ENCODE results near the gene ABRACL. TPM values are rescaled to one million over a fixed set of nuclear protein-coding genes. Genes with fewer than 3 reads are reported as not detected.

ABRACL gene
- total RNA-seq, 3 donors from 2014 or later, result 36.2 to 98.5 (median 92.3) TPM

DNA sequence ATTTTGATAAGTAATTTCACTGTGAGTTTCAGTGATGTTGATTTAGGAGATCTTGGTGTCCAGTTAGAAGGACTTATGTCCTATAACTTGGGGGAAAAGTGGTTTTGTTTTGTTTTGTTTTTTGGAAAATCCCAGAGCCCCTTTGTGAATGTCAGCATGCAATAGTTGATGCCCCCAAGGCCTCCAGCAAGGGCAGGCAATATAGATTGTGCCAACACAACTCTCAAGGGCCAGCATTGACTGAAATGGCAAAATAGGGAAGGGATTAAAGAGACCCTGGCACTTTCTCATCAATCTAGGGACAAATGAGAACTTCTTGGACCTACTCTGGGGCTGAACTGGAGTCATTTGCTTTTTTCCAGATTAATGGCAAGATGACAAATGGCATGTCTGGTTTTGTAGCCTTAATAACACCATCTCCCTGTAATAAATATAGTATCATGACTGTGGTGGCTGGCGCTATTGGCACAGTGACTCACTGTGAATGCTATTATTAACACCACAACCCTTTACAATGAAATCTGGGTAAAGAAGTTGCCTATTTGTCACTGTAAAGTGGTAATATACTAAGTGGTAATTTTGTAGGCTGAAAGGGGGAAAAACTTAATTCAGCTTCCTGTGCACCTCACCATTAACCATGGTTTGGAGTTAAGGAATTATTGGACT is 51.8 kb downstream of the ABRACL start:
- Histone ChIP-seq H3K36me3 (ENCODE audit: low read depth) (no peaks in the 10 kb centered on the region), H3K9me3 (no peaks in the 10 kb centered on the region), H3K4me1 (ENCODE audit: low read depth) (no peaks in the 10 kb centered on the region), H3K4me3 (no peak overlapping the region)
- no peak for DNase-seq
- TF ChIP-seq, protein P1, sequence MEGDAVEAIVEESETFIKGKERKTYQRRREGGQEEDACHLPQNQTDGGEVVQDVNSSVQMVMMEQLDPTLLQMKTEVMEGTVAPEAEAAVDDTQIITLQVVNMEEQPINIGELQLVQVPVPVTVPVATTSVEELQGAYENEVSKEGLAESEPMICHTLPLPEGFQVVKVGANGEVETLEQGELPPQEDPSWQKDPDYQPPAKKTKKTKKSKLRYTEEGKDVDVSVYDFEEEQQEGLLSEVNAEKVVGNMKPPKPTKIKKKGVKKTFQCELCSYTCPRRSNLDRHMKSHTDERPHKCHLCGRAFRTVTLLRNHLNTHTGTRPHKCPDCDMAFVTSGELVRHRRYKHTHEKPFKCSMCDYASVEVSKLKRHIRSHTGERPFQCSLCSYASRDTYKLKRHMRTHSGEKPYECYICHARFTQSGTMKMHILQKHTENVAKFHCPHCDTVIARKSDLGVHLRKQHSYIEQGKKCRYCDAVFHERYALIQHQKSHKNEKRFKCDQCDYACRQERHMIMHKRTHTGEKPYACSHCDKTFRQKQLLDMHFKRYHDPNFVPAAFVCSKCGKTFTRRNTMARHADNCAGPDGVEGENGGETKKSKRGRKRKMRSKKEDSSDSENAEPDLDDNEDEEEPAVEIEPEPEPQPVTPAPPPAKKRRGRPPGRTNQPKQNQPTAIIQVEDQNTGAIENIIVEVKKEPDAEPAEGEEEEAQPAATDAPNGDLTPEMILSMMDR (IDR thresholded peaks at IDR 0.05), result no peak
- intact Hi-C loops (cut with DNase I, micrococcal nuclease), result no loop called here
- ATAC-seq, result no peak

DNA sequence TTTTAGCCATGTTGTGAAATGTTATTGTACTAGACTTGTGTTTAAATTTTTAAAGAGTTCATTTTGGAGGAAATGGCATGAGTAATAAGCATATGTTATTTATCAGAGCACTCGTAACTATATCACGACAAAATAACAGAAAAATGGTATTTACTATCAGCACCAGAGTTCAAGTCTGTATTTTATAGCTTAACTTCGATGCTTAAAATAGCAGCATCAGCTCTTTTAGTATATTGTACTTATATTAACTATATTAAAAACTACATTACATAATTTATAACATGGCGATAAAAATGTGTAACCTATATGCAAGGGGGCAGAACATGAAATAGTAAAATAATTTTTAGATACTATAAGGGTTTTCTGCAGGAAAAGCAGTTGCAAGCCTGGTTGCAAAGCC is 52.9 kb downstream of the ABRACL start:
- H3K4me3 ChIP-seq, result no peak overlapping the region
- DNase-seq (no peak), ATAC-seq (no peak)
- no peaks in the 10 kb centered on the region for H3K36me3 ChIP-seq (ENCODE audit: low read depth)
- H3K9me3 ChIP-seq, result no peaks in the 10 kb centered on the region
- TF ChIP-seq, protein P1 (IDR thresholded peaks at IDR 0.05), result no peak
- intact Hi-C loops (cut with DNase I, micrococcal nuclease), result no loop called here
- no peaks in the 10 kb centered on the region for H3K4me1 ChIP-seq (ENCODE audit: low read depth)

DNA sequence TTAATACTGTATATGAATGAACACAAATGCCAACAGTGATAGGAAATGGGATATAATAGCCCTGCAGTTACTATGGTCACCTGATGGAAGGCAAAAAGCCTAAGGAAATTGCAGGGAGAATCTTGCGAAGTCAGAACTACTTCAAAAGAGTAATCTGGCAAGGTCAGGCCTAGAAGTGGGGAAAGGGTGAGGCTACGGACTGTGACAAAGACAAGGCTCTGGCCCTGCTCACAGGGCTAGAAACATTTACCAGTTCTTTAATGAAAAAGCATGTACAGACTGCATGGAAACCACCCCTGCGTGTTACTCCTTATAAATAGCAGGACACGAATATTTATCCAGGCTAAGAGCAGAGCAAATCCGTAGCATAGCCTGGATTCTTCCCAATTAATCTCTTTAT is 53.8 kb downstream of the ABRACL start:
- ATAC-seq (no peak), DNase-seq (no peak)
- TF ChIP-seq, protein P1 (IDR thresholded peaks at IDR 0.05), result no peak
- no peak overlapping the region for H3K4me3 ChIP-seq
- no peaks in the 10 kb centered on the region for H3K4me1 ChIP-seq (ENCODE audit: low read depth)
- intact Hi-C loops (cut with DNase I, micrococcal nuclease), result no loop called here
- H3K36me3 ChIP-seq (ENCODE audit: low read depth), result no peaks in the 10 kb centered on the region
- no peaks in the 10 kb centered on the region for H3K9me3 ChIP-seq

DNA sequence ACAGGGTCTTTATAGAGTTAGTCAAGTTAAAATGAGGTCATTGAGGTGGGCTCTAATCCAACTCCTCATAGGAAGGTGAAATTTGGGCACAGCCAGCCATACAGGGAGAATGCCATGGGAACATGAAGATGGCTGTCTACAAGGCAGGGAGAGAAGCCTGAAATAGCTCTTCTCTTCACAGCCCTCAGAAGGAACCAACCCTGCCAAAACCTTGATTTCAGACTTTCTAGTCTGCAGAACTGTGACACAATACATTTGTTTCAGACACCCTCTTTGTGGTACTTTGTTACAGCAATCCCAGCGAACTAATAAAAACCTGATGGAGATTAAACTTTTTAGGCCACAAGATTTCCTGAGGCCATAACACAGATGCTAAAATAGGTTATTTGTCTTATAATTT is 63.3 kb downstream of the ABRACL start:
- ATAC-seq (no peak), DNase-seq (no peak)
- no peaks in the 10 kb centered on the region for H3K9me3 ChIP-seq
- TF ChIP-seq, protein P1 (IDR thresholded peaks at IDR 0.05), result no peak
- H3K4me1 ChIP-seq (ENCODE audit: low read depth), result no peaks in the 10 kb centered on the region
- H3K36me3 ChIP-seq (ENCODE audit: low read depth), result no peaks in the 10 kb centered on the region
- intact Hi-C loops (cut with DNase I, micrococcal nuclease), result no loop called here
- no peak overlapping the region for H3K4me3 ChIP-seq

Other genes with a start within 250 kb of the ABRACL start
- gene ECT2L, start 232.7 kb upstream of the ABRACL start, total RNA-seq, result not detected
- 10 to 100 TPM; 31.4 to 42.4 (median 33.6) TPM for gene REPS1, start 40.5 kb upstream of the ABRACL start, total RNA-seq
- gene HECA, start 106.3 kb downstream of the ABRACL start, total RNA-seq, result 10 to 100 TPM; 30.8 to 43.2 (median 40.4) TPM

All from mucosa of descending colon (tissue), 3 donors.